ENCODE data around the gene MB21D2. TPM values are rescaled to one million over a fixed set of nuclear protein-coding genes. Genes with fewer than 3 reads are reported as not detected.
A peak's percentile ranks its signal among the peaks of the same experiment; 100 is the strongest.

The MB21D2 gene
- total RNA-seq, 1 donor from 2014 or later = 8.9 TPM

- H3K27me3 Mint-ChIP-seq (ENCODE audit: low read depth) = no peaks in the 10 kb centered on the region
- DNase-seq (ENCODE audit: low spot score) = no peak
- no peaks in the 10 kb centered on the region for H3K9me3 Mint-ChIP-seq (ENCODE audit: low read depth)
- H3K4me1 Mint-ChIP-seq (ENCODE audit: low read depth) = peaks cover 61% of the 10 kb centered on the region
- no peak overlapping the region for H3K4me3 Mint-ChIP-seq (ENCODE audit: unreplicated experiment)
- no peaks in the 10 kb centered on the region for H3K36me3 Mint-ChIP-seq (ENCODE audit: low read depth)
- TF ChIP-seq CTCF (IDR thresholded peaks at IDR 0.05) = no peak
- H3K27ac Mint-ChIP-seq (ENCODE audit: unreplicated experiment) = peak overlapping the region; percentile 45
Measured at GRCh38 chr3:192883512-192883911, 34.1 kb downstream of the MB21D2 start.

GRCh38 chr3:192881159-192881786, 36.4 kb downstream of the MB21D2 start:
- H3K27me3 Mint-ChIP-seq (ENCODE audit: low read depth) = no peaks in the 10 kb centered on the region
- no peaks in the 10 kb centered on the region for H3K36me3 Mint-ChIP-seq (ENCODE audit: low read depth)
- no peaks in the 10 kb centered on the region for H3K9me3 Mint-ChIP-seq (ENCODE audit: low read depth)
- no peak overlapping the region for H3K27ac Mint-ChIP-seq (ENCODE audit: unreplicated experiment)
- no peak overlapping the region for H3K4me3 Mint-ChIP-seq (ENCODE audit: unreplicated experiment)
- peaks cover 46% of the 10 kb centered on the region for H3K4me1 Mint-ChIP-seq (ENCODE audit: low read depth)
- no peak for DNase-seq (ENCODE audit: low spot score)
- no peak for TF ChIP-seq CTCF (IDR thresholded peaks at IDR 0.05)

- TF ChIP-seq CTCF (IDR thresholded peaks at IDR 0.05) = no peak
- Mint-ChIP-seq H3K4me1 (ENCODE audit: low read depth) (peaks cover 43% of the 10 kb centered on the region), H3K9me3 (ENCODE audit: low read depth) (no peaks in the 10 kb centered on the region), H3K4me3 (ENCODE audit: unreplicated experiment) (no peak overlapping the region), H3K36me3 (ENCODE audit: low read depth) (no peaks in the 10 kb centered on the region), H3K27ac (ENCODE audit: unreplicated experiment) (no peak overlapping the region), H3K27me3 (ENCODE audit: low read depth) (no peaks in the 10 kb centered on the region)
- no peak for DNase-seq (ENCODE audit: low spot score)
Measured at GRCh38 chr3:192880313-192880712, 37.3 kb downstream of the MB21D2 start.

GRCh38 chr3:192879346-192880031, 38.2 kb downstream of the MB21D2 start:
- no peak overlapping the region for H3K27ac Mint-ChIP-seq (ENCODE audit: unreplicated experiment)
- peaks cover 35% of the 10 kb centered on the region for H3K4me1 Mint-ChIP-seq (ENCODE audit: low read depth)
- no peaks in the 10 kb centered on the region for H3K36me3 Mint-ChIP-seq (ENCODE audit: low read depth)
- no peaks in the 10 kb centered on the region for H3K27me3 Mint-ChIP-seq (ENCODE audit: low read depth)
- no peaks in the 10 kb centered on the region for H3K9me3 Mint-ChIP-seq (ENCODE audit: low read depth)
- no peak for DNase-seq (ENCODE audit: low spot score)
- TF ChIP-seq CTCF (IDR thresholded peaks at IDR 0.05) = no peak
- peak overlapping the region; percentile 35 for H3K4me3 Mint-ChIP-seq (ENCODE audit: unreplicated experiment)

- Mint-ChIP-seq H3K36me3 (ENCODE audit: low read depth) (no peaks in the 10 kb centered on the region), H3K4me1 (ENCODE audit: low read depth) (peaks cover 14% of the 10 kb centered on the region), H3K27ac (ENCODE audit: unreplicated experiment) (no peak overlapping the region), H3K9me3 (ENCODE audit: low read depth) (no peaks in the 10 kb centered on the region), H3K27me3 (ENCODE audit: low read depth) (no peaks in the 10 kb centered on the region), H3K4me3 (ENCODE audit: unreplicated experiment) (no peak overlapping the region)
- no peak for TF ChIP-seq CTCF (IDR thresholded peaks at IDR 0.05)
- no peak for DNase-seq (ENCODE audit: low spot score)
Measured at GRCh38 chr3:192875971-192876565, 41.6 kb downstream of the MB21D2 start.

Data from chondrocyte (in vitro differentiated cells).